Measurements from ENCODE around the gene PSME4. TPM values are rescaled to one million over a fixed set of nuclear protein-coding genes. Genes with fewer than 3 reads are reported as not detected.

The PSME4 gene
- total and polyA plus RNA-seq, 2 experiments from 2014 or later = 44.7 to 98.6 TPM

- H3K9me3 Mint-ChIP-seq = no peaks in the 10 kb centered on the region
- Histone ChIP-seq H2AFZ (no peak overlapping the region), H3K9me2 (ENCODE audit: insufficient read depth) (no peaks in the 10 kb centered on the region; the same call in 1 of the 2 replicates), H3K27me3 (ENCODE audit: insufficient read depth) (no peaks in the 10 kb centered on the region), H3K4me3 (no peak overlapping the region), H3F3A (replicated peaks; ENCODE audit: low read depth) (no peaks in the 10 kb centered on the region), H3K36me3 (ENCODE audit: insufficient read depth) (peaks cover 40% of the 10 kb centered on the region; the same call in 1 of the 2 replicates), H3K27ac (ENCODE audit: low read depth) (no peak overlapping the region), H4K20me1 (replicated peaks; ENCODE audit: insufficient read depth) (0 out of 2 replicates have a peak, but pooled peaks cover 3% of the 10 kb centered on the region), H3K79me2 (replicated peaks; ENCODE audit: insufficient read depth) (no peaks in the 10 kb centered on the region), H3K4me2 (no peak overlapping the region), H3K4me1 (ENCODE audit: insufficient read depth) (peaks cover 11% of the 10 kb centered on the region; the same call in 1 of the 2 replicates)
- H3K27ac Mint-ChIP-seq = no peak overlapping the region
- TF ChIP-seq POLR2AphosphoS5 (IDR thresholded peaks at IDR 0.05; ENCODE audit: low read depth) (no peak), ETS1 (IDR thresholded peaks at IDR 0.05) (no peak), JUNB (IDR thresholded peaks at IDR 0.05; ENCODE audit: unreplicated experiment) (no peak)
- ATAC-seq (no peak), DNase-seq (ENCODE audit: low spot score) (no peak)
- H3K4me1 Mint-ChIP-seq = peaks cover 22% of the 10 kb centered on the region
- peaks cover 68% of the 10 kb centered on the region for H3K36me3 Mint-ChIP-seq (ENCODE audit: low read depth)
- H3K4me3 Mint-ChIP-seq = no peak overlapping the region
- H3K27me3 Mint-ChIP-seq (ENCODE audit: insufficient read depth, low read depth, poor library complexity) = peaks cover 3% of the 10 kb centered on the region
Measured at GRCh38 chr2:53881986-53882385, 88.8 kb downstream of the PSME4 start.

- H3K27ac Mint-ChIP-seq = no peak overlapping the region
- H3K9me3 Mint-ChIP-seq = no peaks in the 10 kb centered on the region
- Histone ChIP-seq H3K4me1 (ENCODE audit: insufficient read depth) (peaks cover 11% of the 10 kb centered on the region; the same call in 1 of the 2 replicates), H3K79me2 (replicated peaks; ENCODE audit: insufficient read depth) (no peaks in the 10 kb centered on the region), H3K36me3 (ENCODE audit: insufficient read depth) (peaks cover 40% of the 10 kb centered on the region; the same call in 1 of the 2 replicates), H3K27me3 (ENCODE audit: insufficient read depth) (no peaks in the 10 kb centered on the region), H4K20me1 (replicated peaks; ENCODE audit: insufficient read depth) (0 out of 2 replicates have a peak, but pooled peaks cover 3% of the 10 kb centered on the region), H3K4me2 (no peak overlapping the region), H3K9me2 (ENCODE audit: insufficient read depth) (no peaks in the 10 kb centered on the region; the same call in 1 of the 2 replicates), H3K4me3 (no peak overlapping the region), H2AFZ (no peak overlapping the region), H3F3A (replicated peaks; ENCODE audit: low read depth) (no peaks in the 10 kb centered on the region), H3K27ac (ENCODE audit: low read depth) (no peak overlapping the region)
- H3K4me1 Mint-ChIP-seq = peaks cover 22% of the 10 kb centered on the region
- DNase-seq (ENCODE audit: low spot score) = no peak
- ATAC-seq = no peak
- no peak overlapping the region for H3K4me3 Mint-ChIP-seq
- no peaks in the 10 kb centered on the region for H3K27me3 Mint-ChIP-seq (ENCODE audit: insufficient read depth, low read depth, poor library complexity)
- peaks cover 62% of the 10 kb centered on the region for H3K36me3 Mint-ChIP-seq (ENCODE audit: low read depth)
- no peak for TF ChIP-seq STAT1 (IDR thresholded peaks at IDR 0.05; ENCODE audit: unreplicated experiment)
- TF ChIP-seq NANOG (IDR thresholded peaks at IDR 0.05; ENCODE audit: borderline replicate concordance) = no peak
- no peak for TF ChIP-seq POLR2AphosphoS5 (IDR thresholded peaks at IDR 0.05; ENCODE audit: low read depth)
- no peak for TF ChIP-seq EZH2 (IDR thresholded peaks at IDR 0.05; ENCODE audit: low read depth, unreplicated experiment)
- TF ChIP-seq ZNF462 (CRISPR knock-in tag; IDR thresholded peaks at IDR 0.05) = no peak
- TF ChIP-seq ETS1 (IDR thresholded peaks at IDR 0.05) = no peak
- no peak for TF ChIP-seq EZH2phosphoT487 (IDR thresholded peaks at IDR 0.05; ENCODE audit: unreplicated experiment)
- no peak for TF ChIP-seq ZNF114 (CRISPR knock-in tag; IDR thresholded peaks at IDR 0.05)
- no peak for TF ChIP-seq JUNB (IDR thresholded peaks at IDR 0.05; ENCODE audit: unreplicated experiment)
- TF ChIP-seq CTCF (conservative IDR thresholded peaks at IDR 0.05; ENCODE audit: low read depth in 2 of 2) = no peak
- TF ChIP-seq ZNF331 (CRISPR knock-in tag; IDR thresholded peaks at IDR 0.05; ENCODE audit: low read depth) = no peak
- no peak for TF ChIP-seq CREB1 (CRISPR knock-in tag; IDR thresholded peaks at IDR 0.05; ENCODE audit: low read depth)
Measured at GRCh38 chr2:53881360-53881759, 89.4 kb downstream of the PSME4 start.

Data from GM23338 (cell line).